HL-60 (cell line): ENCODE data around the gene GIT2.

ENCODE experiments used
- POLR2AphosphoS5 ChIP-seq: IDR thresholded peaks from 2 replicates; pipeline ENCODE4 v1.6.1; 2012; ENCODE audit warnings: low read depth
- SPI1 ChIP-seq: IDR thresholded peaks from 2 replicates; pipeline ENCODE4 v1.6.1; 2012; ENCODE audit warnings: low read depth, mild to moderate bottlenecking, borderline replicate concordance
- TF ChIP-seq, protein P1 (sequence below): IDR thresholded peaks from one replicate; pipeline ENCODE4 v1.5.1; 2011; ENCODE audit warnings: low read length, control low read depth, inconsistent platforms; ENCODE audit not compliant: insufficient read depth

DNA sequence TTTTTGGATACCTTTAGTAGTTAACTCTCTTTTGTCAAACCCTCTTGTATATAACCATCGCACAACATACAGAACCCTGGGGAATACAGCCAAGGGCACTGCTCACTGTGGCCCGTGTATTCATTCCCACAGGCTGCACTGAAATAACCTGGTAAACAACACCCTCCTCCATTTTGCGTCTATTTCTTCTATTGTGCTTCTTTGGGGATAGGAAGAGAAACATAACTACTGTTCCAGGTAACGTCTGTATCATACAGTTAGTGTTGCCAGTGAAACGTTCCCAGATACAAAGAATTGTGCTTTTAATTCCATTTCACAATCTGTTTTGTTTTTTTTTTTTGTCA, 42.5 kb upstream of the GIT2 start:
- TF ChIP-seq, protein P1, sequence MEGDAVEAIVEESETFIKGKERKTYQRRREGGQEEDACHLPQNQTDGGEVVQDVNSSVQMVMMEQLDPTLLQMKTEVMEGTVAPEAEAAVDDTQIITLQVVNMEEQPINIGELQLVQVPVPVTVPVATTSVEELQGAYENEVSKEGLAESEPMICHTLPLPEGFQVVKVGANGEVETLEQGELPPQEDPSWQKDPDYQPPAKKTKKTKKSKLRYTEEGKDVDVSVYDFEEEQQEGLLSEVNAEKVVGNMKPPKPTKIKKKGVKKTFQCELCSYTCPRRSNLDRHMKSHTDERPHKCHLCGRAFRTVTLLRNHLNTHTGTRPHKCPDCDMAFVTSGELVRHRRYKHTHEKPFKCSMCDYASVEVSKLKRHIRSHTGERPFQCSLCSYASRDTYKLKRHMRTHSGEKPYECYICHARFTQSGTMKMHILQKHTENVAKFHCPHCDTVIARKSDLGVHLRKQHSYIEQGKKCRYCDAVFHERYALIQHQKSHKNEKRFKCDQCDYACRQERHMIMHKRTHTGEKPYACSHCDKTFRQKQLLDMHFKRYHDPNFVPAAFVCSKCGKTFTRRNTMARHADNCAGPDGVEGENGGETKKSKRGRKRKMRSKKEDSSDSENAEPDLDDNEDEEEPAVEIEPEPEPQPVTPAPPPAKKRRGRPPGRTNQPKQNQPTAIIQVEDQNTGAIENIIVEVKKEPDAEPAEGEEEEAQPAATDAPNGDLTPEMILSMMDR, result no peak
- TF ChIP-seq SPI1 (no peak), POLR2AphosphoS5 (no peak)
